Measurements from ENCODE around the gene NAA10. TPM values are rescaled to one million over a fixed set of nuclear protein-coding genes. Genes with fewer than 3 reads are reported as not detected.

NAA10 gene
- total and polyA plus RNA-seq, 7 donors, result 105 to 203 (median 166) TPM

DNA sequence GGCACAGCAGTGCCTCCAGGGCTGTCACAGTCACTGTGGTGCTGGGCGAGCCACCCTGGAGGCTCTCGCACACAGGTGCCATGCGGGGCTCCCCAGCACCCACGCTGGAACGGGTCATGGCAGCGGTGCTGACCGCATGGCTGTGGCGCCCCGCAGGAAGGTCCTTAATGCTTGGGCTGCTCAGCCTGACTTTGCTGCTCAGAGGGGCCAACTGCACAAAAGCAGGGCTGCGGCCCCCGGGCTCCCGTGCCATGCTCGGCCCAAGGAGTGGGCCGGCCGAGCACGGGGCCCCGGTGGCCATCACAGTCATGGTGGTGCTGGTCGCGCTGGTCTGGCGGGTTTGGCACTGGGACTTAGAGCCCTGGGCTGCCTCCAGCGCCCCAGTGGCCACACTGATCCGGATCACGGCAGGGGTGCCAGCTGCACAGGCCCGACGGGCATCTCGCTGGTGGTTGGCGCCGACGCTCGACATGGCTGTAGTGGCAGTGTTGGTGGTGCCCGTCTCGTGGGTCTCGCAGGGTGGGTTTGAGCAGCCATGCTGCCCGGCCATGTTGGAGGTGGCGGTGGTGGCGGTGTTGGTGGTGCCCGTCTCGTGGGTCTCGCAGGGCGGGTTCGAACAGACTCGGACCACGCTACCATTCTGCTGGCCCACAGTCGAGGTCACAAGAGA, 19.9 kb upstream of the NAA10 start:
- no peaks in the 10 kb centered on the region for H3K4me1 ChIP-seq
- no peak overlapping the region for H3K4me3 ChIP-seq
- peaks cover 0 to 99% of the 10 kb centered on the region in 2 donors for H3K36me3 ChIP-seq (ENCODE audit: insufficient read depth in 1 of 2, low read depth in 1 of 2)
- TF ChIP-seq, protein P1, sequence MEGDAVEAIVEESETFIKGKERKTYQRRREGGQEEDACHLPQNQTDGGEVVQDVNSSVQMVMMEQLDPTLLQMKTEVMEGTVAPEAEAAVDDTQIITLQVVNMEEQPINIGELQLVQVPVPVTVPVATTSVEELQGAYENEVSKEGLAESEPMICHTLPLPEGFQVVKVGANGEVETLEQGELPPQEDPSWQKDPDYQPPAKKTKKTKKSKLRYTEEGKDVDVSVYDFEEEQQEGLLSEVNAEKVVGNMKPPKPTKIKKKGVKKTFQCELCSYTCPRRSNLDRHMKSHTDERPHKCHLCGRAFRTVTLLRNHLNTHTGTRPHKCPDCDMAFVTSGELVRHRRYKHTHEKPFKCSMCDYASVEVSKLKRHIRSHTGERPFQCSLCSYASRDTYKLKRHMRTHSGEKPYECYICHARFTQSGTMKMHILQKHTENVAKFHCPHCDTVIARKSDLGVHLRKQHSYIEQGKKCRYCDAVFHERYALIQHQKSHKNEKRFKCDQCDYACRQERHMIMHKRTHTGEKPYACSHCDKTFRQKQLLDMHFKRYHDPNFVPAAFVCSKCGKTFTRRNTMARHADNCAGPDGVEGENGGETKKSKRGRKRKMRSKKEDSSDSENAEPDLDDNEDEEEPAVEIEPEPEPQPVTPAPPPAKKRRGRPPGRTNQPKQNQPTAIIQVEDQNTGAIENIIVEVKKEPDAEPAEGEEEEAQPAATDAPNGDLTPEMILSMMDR (IDR thresholded peaks at IDR 0.05), result no peak
- no peaks in the 10 kb centered on the region for H3K9me3 ChIP-seq
- DNase-seq, result peak in 1 of 2 donors; percentile 51
- no peaks in the 10 kb centered on the region for H3K27me3 ChIP-seq (ENCODE audit: insufficient read depth in 3 of 3, low read length in 2 of 3)
- no peak overlapping the region for H3K27ac ChIP-seq
- WGBS, 3 donors, result 84 to 91% (median 88%) methylated on average over 5 to 44 of the region's 44 CpGs
- intact Hi-C loops (cut with DNase I), result loop anchor here (5.0 kb wide), 3 partner anchors 192 to 997 kb away; partner anchors contain the start of gene PLXNB3 (in 1 of the 2)
- no peak for ATAC-seq

DNA sequence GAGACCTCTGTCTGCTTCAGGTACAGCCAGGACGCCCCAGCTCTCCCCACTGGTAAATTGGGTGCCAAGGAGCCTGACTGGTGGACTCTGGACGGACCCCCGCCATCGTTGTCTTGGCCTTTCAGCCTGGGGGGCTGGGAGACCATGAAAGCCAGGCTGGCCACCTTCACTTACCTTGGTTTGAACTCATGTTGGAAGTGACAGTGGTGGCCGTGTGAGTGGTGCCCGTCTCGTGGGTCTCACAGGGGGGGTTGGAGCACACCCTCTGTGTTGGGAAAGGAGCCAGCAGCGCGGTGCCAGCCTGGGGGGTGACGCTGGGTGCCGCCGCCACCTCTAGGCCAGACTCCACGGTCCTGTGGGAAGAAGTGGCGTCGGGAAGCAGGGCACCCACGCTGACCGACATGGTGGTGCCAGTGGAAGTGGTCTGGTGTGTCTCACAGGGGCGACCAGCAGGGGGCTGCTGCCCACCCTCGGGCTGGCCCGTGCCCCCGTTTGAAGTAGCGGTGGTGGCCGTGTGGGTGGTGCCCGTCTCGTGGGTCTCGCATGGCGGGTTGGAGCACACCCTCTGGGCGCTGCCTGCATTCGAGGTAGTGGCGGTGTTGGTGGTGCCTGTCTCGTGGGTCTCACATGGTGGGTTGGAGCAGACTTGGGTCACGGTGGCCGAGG, 19.2 kb upstream of the NAA10 start:
- H3K27me3 ChIP-seq (ENCODE audit: insufficient read depth in 3 of 3, low read length in 2 of 3), result no peaks in the 10 kb centered on the region
- TF ChIP-seq, protein P1 (IDR thresholded peaks at IDR 0.05), result no peak
- H3K36me3 ChIP-seq (ENCODE audit: insufficient read depth in 1 of 2, low read depth in 1 of 2), result peaks cover 0 to 99% of the 10 kb centered on the region in 2 donors
- H3K4me3 ChIP-seq, result no peak overlapping the region
- WGBS, 3 donors, result 74 to 82% (median 78%) methylated on average over 17 to 33 of the region's 33 CpGs
- no peaks in the 10 kb centered on the region for H3K4me1 ChIP-seq
- DNase-seq (peak in 1 of 2 donors; percentile 54), ATAC-seq (peak in 1 of 4 donors; percentile 2)
- H3K9me3 ChIP-seq, result no peaks in the 10 kb centered on the region
- H3K27ac ChIP-seq, result peak overlapping the region; percentile 55
- intact Hi-C loops (cut with DNase I), result loop anchor here (1.0 to 5.0 kb wide), 4 partner anchors 190 to 997 kb away; partner anchors contain the start of gene PLXNB3 (in 2 of the 2)

DNA sequence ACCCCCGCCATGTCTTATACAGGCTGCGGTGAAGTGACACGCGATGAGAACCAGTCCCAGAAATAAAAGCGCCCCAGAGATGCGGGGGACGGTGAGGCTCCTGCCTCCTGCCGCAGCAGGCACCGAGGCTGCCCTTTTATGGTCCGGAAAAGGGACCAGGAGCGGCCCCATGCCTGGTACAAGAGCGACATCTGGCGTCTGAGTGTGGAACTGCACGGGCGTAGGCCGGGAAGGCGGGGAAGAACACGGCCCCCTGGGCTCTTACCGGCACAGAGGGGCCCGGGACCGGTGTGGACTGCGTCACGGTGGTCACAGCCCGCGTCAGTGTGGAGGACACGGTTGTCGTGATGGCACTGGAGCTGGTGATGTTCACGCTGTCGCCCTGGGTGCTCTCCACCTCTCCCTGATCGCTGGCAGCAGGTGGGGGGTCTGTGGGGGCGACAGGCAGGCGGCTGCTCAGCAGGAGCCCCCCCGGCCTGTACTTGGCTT, 18.5 kb upstream of the NAA10 start:
- TF ChIP-seq, protein P1 (IDR thresholded peaks at IDR 0.05), result peak; percentile 99
- Histone ChIP-seq H3K4me3 (no peak overlapping the region), H3K27me3 (ENCODE audit: insufficient read depth in 3 of 3, low read length in 2 of 3) (no peaks in the 10 kb centered on the region), H3K36me3 (ENCODE audit: insufficient read depth in 1 of 2, low read depth in 1 of 2) (peaks cover 0 to 98% of the 10 kb centered on the region in 2 donors), H3K9me3 (no peaks in the 10 kb centered on the region), H3K4me1 (no peaks in the 10 kb centered on the region), H3K27ac (peak overlapping the region; percentile 55)
- ATAC-seq (peak; percentile 73 to 86 (median 79)), DNase-seq (peak; percentile 67 to 88)
- intact Hi-C loops (cut with DNase I), result loop anchor here (1.0 to 5.0 kb wide), 4 partner anchors 189 to 996 kb away; partner anchors contain the start of gene PLXNB3 (in 2 of the 2)
- WGBS, 3 donors, result 19 to 35% (median 22%) methylated on average over 23 to 33 of the region's 33 CpGs

DNA sequence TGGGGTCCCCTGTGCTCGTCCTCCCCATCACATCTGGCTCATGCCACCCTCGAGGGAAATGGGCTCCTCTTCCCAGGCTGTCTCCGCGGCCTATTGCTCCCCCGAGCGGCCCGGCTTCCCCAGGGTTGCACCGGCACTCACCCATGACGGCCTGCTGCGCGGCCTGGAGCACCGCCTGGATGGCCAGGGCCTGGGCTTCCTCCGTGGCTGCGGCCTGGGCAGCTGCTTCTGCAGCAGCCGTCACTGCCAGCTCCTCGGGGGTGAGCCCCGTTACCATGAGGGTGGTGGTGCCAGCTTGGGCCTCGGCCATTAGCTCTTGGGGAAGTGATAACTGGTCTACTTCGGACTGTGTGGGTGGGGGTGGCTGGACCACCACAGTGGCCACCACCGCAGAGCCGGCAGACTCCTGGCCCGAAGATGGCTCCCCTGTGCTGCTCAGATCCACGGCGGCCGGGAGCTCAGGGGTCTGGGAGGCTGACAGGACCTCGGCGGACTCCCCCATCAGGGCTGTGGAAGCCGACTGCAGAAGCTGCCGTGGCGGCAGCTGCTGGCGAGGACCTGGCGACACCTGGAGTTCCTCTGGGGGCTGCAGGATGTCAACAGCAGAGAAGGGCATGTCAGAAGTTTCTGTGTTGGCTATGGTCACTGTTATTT, 17.7 kb upstream of the NAA10 start:
- TF ChIP-seq, protein P1 (IDR thresholded peaks at IDR 0.05), result no peak
- 89 to 93% (median 92%) methylated on average over 26 to 32 of the region's 32 CpGs for WGBS, 3 donors
- no peaks in the 10 kb centered on the region for H3K27me3 ChIP-seq (ENCODE audit: insufficient read depth in 3 of 3, low read length in 2 of 3)
- ATAC-seq (no peak), DNase-seq (no peak)
- no peak overlapping the region for H3K4me3 ChIP-seq
- H3K9me3 ChIP-seq, result no peaks in the 10 kb centered on the region
- intact Hi-C loops (cut with DNase I), result loop anchor here (1.0 to 5.0 kb wide), 4 partner anchors 188 to 995 kb away; partner anchors contain the start of gene PLXNB3 (in 2 of the 2)
- H3K36me3 ChIP-seq (ENCODE audit: insufficient read depth in 1 of 2, low read depth in 1 of 2), result peaks cover 0 to 96% of the 10 kb centered on the region in 2 donors
- H3K4me1 ChIP-seq, result no peaks in the 10 kb centered on the region
- peak overlapping the region; percentile 55 for H3K27ac ChIP-seq

Data from psoas muscle (tissue), 8 donors.